GM19395 (cell line): ENCODE measurements around the gene INPP5A.

ENCODE experiments used
- ATAC-seq: cut with Tn5 transposase; IDR thresholded peaks from one replicate; pipeline ENCODE4 v1.9.1; 2021; ENCODE audit warnings: mild to moderate bottlenecking, moderate library complexity; ENCODE audit not compliant: unreplicated experiment

INPP5A gene

DNA sequence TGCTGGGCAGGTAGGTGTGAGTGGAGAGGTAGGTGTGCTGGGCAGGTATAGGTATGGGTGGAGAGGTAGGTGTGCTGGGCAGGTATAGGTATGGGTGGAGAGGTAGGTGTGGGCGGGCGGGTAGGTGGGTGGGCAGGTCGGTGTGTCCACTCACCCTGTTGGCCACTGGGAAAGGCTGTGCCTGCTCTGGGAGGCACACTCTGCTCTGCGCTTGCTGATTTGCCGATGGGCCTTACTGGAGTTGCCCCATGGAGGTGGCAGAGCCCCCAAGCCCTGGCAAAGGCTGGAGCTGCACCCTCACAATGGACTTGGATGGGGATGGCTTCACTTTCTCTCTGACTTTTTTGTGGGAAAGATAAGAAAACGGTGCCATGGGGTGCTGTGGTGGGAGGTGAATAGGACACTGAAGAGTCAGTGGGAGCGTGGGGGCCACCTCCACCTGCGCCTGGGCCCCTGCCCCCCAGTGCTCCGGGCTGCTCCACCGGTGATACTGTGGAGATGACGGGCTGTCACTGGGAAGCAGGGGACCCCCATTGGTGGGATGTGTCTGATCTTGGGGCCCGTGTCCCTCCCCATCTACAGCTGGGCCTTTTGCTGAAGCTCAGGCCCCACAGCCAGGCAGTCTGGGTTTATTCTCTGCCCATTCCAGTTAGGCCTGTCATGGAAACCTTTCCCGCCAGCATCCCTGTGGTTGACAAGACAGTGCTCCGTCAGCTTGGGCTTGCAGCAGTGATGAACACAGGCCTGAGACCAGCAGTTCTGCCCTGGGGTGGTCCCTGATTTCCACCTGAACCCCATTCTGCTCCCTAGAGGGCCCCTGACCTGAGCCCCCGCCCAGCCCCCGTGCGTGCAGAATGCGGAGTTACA lies 173.4 kb downstream of the INPP5A start:
- ATAC-seq: no peak

DNA sequence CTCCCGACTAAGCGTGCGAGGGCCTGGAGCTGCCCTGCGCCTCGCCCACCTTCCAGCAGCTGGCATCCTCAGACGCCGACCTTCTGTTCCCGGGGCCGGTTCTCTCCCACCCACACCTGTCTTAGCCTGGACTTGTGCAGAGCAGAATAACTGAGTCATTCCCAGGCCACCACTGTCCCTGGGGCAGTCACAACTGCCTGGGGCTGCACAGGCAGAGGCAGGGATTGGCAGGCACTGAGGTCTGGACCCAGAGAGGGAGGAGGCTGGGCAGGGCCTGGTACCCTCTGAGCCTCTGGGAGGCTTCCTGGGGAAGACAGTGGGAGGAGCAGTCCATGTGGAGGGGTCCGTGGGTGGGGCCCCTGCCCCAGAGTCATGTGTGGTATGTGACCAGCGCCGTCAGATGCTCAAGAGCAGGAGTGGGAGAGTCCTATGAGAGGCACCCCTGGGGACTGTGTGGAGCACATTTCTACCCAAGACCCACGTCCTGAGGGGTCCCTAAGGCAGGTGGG lies 174.1 kb downstream of the INPP5A start:
- no peak for ATAC-seq

DNA sequence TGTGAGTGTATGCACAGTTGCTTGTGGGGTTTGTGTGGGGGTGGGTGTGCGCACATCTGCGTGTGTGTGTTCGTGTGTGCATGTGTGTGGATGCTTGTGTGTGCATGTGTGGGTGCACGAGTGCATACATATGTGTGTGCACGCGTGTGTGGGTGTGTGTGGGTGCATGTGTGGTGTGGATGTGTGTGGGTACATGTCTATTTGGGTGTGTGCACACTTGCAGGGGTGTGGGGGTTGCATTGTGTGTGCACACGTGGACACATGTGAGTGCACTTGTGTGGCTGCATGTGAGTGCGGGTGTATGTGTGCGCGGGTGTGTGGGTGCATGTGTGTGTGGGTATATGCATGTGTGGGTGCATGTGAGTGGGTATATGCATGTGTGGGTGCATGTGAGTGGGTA lies 174.7 kb downstream of the INPP5A start:
- no peak for ATAC-seq

DNA sequence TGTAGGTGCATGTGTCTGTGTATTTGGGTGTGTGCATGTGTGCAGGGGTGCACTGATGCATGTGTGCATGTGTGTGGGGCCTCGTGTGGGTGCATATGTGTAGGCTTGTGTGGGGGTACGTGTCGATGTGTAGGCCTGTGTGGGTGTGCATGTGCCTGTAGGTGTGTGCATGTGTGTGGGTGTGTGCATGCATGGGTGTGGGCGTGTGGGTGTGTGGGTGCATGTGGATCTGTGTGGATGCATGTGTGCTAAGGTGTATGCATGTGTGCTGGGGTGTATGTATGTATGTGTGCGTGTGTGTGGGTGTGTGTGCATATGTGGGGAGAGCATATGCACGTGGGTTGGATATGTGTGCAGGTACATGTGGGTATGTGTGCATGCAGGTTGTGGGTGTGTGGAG lies 175.2 kb downstream of the INPP5A start:
- no peak for ATAC-seq

DNA sequence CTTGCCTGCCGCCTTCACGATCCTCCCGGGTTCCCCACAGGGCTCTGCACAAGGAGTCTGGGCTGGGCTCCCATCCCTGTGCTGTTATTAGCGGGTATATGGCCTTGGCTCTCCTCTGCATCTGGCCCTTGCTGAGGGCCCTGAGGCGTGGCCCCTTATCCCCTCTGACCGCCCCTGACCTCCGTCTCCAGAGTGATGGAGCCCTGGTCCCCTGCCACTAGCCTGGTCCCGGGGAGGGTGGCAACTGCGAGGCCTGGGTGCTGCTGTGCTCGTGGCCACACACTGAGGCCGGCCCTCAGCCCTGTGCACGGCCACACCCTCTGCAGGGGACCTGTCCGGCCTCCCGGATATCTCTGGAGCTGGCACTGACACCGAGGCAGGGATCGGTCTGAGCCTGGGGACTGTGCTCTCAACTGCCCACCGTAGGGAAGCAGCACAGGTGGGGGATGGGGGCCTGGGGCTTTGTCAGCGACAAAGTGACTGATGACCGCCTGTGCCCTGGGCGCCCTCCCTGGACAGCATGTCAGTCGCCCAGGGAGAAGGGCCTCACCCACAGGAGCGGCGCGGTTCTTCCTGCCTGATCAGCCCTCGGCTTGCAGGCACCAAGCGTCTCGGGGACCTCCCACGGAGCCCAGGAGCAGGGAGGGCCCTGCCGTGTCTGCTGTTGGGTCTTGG lies 176.0 kb downstream of the INPP5A start:
- no peak for ATAC-seq

DNA sequence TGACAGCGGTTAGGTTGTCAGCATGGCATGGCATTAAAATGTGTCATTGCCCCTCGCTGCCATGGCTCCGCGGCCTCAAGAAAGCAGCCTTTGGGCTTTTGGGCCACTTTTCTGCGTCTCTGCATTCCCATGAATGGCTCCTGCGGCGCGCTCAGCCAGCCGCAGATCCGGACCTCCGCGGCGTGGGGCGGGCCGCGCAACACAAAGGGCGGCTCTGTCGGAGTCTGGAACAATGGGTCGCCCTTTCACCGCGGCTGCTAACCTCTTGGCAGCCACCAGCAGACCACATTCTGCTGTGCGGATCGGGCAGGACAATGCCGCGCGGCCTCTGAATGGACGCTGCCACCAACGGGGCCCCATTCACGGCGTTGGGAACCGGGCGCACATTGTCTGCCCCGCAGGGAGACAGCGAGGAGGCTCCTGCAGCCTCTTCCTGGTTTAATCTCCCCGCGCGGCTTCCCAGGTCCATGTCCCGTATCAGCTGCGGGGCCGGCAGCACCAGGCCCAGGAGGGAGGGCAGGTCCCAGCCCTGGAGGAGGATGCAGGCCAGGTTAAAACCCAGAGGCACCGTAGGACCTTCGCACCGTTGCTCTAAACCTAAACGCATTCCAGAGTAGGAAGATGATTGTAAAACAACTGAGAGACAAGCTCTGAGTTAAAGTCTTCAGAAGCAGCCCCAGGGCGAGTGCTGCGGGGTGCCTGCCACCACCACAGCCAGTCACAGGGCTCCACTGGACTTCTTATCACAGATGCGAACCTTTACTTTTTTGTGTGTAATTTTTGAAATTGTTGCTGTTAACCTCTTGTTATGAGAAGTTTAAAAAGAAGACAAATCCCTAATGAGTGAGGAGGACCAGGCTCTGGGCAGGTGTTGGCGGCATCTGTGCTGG lies 176.8 kb downstream of the INPP5A start:
- no peak for ATAC-seq

DNA sequence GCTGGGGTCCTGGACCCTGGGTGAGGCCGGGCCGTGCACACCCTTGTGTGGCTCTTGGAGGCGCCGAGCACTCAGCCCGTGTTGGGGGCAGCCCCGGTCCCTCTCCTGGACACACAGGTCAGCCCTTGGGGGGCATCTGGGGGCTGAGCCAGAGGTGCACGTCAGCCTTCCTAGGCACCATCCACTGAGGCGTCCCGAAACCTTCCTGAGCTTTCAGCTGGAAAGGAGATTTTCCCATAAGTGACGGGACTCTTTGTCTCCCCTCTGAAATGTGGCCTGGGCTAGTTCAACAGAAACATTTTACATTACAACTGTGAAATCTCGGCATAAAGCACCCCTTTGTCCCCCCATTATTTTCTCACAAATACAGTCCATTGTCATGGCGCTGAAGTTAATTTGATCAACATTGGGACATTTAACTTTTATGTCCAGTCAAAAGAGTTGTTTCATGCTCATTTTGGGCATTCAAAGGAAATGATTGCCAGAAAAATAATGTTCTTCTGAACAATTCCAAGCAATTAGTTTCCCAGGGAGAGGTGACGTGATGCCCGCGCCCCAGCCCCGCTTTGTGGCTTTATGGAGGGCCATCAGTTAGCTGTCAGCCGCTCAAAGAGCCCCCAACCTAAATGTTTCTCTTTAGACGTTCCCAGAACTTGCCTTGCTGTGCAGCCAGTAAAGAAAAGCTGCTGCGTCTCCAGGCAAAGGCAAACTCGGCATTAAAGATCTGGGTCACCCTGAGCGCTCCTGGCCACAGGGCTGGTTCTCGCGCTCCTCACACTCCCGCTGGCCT lies 177.6 kb downstream of the INPP5A start:
- ATAC-seq: no peak

DNA sequence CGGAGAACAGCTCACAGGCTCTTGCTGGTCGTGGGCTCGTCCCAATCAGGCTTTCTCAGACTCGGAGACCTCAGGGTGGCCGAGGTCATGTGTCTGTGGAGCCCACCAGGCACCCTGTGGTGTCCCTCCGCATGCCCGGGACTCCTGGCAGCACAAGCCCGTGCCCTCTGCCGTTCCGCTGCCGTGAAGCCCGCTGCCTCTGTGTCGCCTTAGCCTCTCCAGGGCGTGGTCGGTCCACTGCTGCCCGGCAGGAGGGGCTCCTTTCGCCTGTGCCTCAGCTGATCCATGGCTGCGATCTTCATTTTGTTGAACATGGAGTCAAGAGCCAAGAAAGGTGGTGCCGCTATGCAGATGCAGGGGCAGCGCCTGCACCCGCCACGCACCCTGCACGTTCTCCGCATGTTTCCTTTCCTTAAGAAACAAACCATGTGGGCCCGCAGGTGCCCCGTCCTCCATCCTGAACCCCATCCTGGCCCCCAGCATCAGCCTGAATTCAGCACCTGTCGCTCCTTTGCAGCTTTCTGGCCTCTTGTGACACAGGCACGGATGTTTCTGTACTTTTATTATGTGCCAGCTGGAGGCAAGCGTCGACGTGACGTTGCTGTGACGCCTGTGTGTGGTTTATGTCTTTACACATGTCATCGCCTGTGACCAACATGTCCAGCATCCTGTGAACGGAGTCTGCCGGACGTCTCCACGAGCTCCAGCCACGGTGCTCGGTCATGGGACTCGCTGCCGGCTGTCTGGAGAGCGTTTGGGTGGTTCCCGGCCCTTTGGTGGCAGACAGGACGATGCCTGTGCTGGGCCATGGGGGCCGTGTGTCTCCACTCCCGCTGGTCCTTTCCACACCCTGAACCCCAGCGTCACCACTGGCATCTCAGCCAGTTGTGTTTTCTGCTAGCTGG lies 178.4 kb downstream of the INPP5A start:
- no peak for ATAC-seq

DNA sequence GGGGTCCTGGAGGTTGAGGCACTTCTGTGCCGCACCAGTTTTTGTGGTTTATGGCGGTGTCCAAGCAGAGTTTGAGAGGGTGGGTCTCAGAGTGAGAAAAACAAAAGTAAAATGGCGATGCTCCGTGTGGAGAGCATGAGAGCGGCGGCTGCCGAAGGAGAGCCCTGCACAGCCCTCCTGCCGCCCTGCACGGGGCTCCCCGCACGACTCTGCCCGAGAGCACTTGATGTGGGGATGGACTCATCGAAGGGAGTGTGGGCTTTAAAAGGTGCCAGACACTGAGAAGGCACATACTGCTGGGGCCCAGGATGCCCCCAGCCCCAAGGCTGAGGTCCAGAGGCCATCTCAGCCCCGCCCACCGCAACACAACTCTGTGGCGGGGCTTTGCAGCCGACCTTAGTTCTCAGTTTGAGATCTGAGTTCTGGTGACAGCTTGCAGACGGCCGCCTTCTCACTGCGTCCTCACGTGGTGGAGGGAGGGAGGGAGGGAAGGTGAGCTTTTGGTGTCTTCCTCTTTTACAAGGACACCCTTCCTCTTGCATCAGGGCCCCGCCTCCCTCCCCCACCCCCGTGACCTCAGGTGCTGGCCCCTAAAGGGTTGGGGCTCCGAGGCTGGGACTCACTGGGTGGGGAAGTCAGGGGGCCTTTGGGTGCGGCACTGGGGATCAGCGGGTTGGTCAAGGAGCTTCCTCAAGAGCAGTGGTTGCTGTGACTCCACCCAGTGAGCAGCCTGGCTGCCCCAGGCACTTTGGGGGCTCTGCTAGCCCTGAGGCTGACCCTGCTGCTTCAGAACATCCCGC lies 179.3 kb downstream of the INPP5A start:
- no peak for ATAC-seq

DNA sequence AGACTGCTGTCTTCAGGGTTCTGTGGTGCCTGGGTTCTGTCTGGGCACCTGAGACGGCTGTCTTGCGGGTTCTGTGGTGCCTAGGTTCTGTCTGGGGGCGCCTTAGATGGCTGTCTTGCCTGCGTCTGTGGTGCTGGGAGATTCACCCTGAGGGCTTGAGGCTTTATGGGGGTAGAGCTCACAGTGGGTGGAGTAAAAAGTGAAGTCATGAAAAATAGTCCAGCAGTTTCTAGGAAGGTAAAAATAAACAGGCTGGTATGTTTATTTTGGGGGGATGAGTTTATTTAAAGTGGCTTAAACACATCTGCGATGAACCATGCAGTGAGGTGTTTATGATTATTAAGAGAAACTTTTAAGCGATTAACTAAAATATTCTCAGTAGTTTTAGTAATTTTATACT lies 184.1 kb downstream of the INPP5A start:
- no peak for ATAC-seq

DNA sequence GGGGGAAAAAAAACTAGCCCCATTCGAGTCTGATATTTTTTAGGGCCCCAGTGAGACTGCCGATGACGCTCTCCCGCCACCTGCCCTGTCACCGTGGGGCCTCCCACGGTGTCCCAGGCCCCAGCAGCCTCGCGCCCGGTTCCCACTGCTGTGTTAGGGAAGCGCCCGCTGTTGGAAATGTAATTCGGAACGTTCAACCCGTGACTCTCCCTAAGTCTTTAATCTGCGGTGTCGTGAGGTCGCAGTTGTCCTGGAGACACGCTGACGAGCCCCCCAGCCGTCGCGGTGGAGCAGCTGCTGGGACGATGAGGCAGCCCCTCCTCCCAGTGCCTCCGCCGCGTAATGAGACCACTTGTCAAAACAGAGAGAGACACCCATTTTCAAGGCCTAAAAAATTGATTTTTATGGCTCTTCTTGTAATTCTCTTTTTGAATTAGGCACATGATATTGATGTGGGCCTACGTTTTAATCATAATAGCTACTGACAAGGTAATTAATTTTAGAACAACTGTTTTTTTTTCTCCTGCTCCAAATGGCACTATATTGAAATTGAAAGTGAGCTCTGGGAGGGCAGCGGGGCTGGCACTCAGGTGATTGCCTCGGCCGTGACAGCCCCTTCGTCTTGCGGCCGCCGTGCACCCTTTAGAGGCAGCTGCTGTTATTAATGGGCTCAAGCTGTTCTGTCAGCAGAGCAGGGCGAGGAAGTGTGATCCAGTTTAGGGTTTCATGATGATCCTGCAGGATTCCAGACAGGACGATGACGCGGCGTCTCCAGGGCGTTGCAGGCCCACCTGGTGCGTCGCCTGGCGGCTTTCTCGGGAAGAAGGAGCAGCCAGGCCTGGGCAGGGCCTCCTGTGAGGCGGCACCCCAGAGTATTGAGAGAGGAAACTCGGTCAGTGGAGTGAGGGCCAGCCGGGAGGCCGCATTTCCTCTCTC lies 185.1 kb downstream of the INPP5A start:
- ATAC-seq: no peak

DNA sequence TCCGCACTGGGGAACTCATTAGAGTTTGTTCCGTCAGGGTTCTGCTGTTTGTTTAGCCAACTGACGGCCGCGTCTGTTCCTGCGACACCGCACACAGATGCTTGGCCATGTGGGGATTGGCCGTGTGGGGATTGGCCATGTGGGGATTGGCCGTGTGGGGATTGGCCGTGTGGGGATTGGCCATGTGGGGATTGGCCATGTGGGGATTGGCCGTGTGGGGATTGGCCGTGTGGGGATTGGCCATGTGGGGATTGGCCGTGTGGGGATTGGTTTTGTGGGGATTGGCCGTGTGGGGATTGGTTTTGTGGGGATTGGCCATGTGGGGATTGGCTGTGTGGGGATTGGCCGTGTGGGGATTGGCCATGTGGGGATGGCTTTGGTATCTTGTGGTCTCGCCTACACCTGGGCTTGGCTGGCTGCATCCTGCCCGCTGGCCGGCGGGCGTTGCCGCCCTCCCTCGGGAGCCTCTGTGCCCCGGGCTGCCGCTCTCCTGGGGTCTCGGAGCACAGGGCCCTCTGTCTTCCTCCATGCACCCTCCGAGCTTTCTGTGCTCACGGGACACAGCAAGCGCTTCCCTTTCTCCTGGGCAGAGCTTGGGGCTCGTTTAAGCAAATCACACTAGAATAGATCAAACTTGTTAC lies 185.9 kb downstream of the INPP5A start:
- ATAC-seq: no peak

DNA sequence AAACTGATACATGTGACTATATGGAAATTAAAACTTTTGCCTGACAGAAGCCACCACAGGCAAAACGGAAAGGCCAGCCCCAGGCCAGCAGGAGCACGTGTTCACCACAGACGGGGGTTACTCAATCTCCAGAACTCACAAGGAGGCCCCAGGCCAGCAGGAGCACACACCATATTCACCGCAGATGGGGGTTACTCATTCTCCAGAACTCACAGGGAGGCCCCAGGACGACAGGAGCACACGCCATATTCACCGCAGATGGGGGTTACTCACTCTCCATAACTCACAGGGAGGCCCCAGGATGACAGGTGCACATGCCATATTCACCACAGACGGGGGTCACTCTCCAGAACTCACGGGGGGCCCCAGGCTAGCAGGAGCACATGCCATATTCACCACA lies 186.9 kb downstream of the INPP5A start:
- no peak for ATAC-seq

DNA sequence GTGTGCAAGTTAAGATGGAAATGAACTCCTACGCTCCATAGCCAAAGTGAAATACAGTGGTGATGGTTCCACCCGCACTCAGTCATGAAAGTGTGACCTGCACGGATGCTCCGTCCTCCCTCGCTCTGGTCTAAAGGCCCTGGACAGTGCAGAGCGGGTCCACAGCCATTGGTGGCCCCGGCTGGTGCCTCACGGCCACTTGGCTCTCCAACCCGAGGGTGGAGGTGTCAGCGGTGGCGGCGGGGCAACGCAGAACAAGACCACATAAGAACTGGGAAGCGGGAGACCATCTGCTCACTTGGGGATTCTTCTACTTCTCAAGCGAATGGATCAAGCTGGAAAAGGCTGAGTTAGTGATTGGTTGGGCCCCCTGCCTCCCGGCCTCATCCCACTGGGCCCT lies 187.6 kb downstream of the INPP5A start:
- no peak for ATAC-seq

DNA sequence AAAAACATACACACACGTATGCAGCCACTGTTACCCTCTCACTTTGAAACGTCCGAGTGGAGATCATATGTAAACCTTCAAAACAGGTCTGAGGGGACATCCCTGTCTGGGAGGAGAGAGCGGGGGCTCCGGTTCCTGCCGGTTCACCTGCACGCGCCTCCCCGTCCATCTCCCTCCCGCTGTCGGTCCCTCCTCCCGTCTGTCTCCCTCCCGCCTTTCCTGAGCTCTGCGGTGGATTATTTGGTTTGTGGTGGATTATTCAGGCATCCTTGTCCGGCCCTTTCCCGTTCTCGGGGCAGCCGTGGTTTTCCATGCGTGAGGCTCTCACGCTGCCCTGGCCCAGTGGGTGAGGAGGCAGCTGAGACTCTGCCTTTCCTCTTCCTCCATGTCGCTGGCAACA lies 188.6 kb downstream of the INPP5A start:
- ATAC-seq: no peak

DNA sequence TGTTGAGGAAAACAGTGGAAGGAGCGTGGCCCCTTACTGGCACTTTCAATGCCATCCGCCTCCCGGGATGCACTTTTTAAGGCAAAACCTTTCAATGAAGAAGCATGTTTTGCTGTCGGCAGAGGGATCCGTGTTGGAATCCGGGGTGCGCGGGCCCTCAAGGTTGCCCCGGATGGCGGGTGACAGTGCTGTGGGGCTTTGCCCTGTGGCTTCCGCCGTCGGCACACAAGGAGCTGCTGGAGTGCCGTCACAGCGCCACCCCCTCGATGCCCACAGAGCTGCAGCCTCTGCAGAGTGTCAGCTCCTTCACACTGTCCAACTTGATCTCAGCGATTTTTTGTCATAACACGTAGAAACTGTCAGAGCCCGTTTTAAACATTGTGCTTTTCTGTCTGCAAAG lies 189.4 kb downstream of the INPP5A start:
- ATAC-seq: no peak

DNA sequence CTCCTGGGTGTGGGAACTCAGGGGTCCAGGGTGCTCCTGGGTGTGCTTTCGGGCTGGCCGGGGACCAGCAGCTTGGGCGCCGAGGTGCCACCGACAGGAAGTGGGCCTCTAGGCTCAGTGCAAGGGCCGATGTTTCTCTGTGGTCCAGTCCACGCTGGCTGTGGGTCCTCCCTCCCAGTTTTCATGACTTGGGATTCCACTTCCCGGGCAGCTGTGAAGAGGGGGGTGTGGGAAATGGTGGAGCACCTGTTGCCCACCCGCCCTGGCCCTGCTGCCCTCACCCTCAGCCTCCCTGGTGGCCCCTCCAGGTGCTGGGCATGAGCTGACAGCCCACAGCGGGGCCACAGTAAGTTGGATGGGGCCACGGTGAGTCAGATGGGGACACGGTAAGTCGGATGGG lies 189.8 kb downstream of the INPP5A start:
- ATAC-seq: no peak
